Mesenchymal stem cell (in vitro differentiated cells and primary cell): ENCODE measurements around the gene SHH.

Experiments
- DNase-seq: peaks from one replicate; pipeline ENCODE4 v3.0.0-alpha.2; 2013
- H2AFZ ChIP-seq: one replicate; pipeline ENCODE4 v1.6.1; 2013; ENCODE audit warnings: low read depth, mild to moderate bottlenecking, control low read depth, inconsistent platforms, low read length, moderate library complexity
- H2AK5ac ChIP-seq: 2 replicates; pipeline ENCODE4 v1.6.1; 2013; ENCODE audit warnings: low read length, moderate library complexity, mild to moderate bottlenecking, inconsistent platforms; ENCODE audit not compliant: severe bottlenecking
- H2BK120ac ChIP-seq: one replicate; pipeline ENCODE4 v1.6.1; 2013; ENCODE audit warnings: low read depth, mild to moderate bottlenecking, inconsistent platforms, low read length, moderate library complexity
- H2BK12ac ChIP-seq, 2 experiments: one replicate each; pipeline ENCODE4 v1.6.1; 2013; ENCODE audit warnings: inconsistent platforms in 2 of 2, low read length in 2 of 2, mild to moderate bottlenecking in 2 of 2, moderate library complexity in 2 of 2, control low read depth in 1 of 2
- H2BK15ac ChIP-seq: one replicate; pipeline ENCODE4 v1.6.1; 2013; ENCODE audit warnings: mild to moderate bottlenecking, low read depth, inconsistent platforms; ENCODE audit not compliant: poor library complexity, severe bottlenecking
- H2BK5ac ChIP-seq: 2 replicates; pipeline ENCODE4 v1.6.1; 2013; ENCODE audit warnings: low read depth, mild to moderate bottlenecking, low read length, control low read depth, inconsistent platforms; ENCODE audit not compliant: poor library complexity, severe bottlenecking
- H3K14ac ChIP-seq, 2 experiments: one replicate each; pipeline ENCODE4 v1.6.1; 2013; ENCODE audit warnings: inconsistent platforms in 2 of 2, low read length in 2 of 2, control low read depth in 1 of 2, mild to moderate bottlenecking in 1 of 2, moderate library complexity in 1 of 2
- H3K18ac ChIP-seq, 2 experiments: one replicate each; pipeline ENCODE4 v1.6.1; 2013; ENCODE audit warnings: inconsistent platforms in 2 of 2, low read length in 2 of 2, control low read depth in 1 of 2, low read depth in 1 of 2, mild to moderate bottlenecking in 1 of 2
- H3K23ac ChIP-seq, 2 experiments: one replicate each; pipeline ENCODE4 v1.6.1; 2013; ENCODE audit warnings: inconsistent platforms in 2 of 2, low read length in 2 of 2, mild to moderate bottlenecking in 2 of 2, moderate library complexity in 2 of 2, control low read depth in 1 of 2
- H3K27ac ChIP-seq: 2 replicates; pipeline ENCODE4 v1.5.1; 2013; ENCODE audit warnings: mild to moderate bottlenecking, moderate library complexity, low read length, control low read depth, inconsistent platforms; ENCODE audit not compliant: poor library complexity, severe bottlenecking
- H3K27me3 ChIP-seq, 2 experiments: 2 replicates each; pipeline versions ENCODE4 v1.6.1 to v1.7.0; 2013; ENCODE audit warnings: low read length in 2 of 2, mild to moderate bottlenecking in 2 of 2, moderate library complexity in 2 of 2, control low read depth in 1 of 2, inconsistent platforms in 1 of 2; ENCODE audit not compliant: control insufficient read depth in 1 of 2, insufficient read depth in 1 of 2
- H3K36me3 ChIP-seq, 2 experiments: 2 replicates each; pipeline versions ENCODE4 v1.6.1 to v1.7.0; 2013; ENCODE audit warnings: low read length in 2 of 2, control low read depth in 1 of 2, inconsistent platforms in 1 of 2, low read depth in 1 of 2, mild to moderate bottlenecking in 1 of 2; ENCODE audit not compliant: insufficient read depth in 2 of 2, control insufficient read depth in 1 of 2
- H3K4ac ChIP-seq, 2 experiments: one replicate each; pipeline ENCODE4 v1.6.1; 2013; ENCODE audit warnings: inconsistent platforms in 2 of 2, low read length in 2 of 2, mild to moderate bottlenecking in 2 of 2, moderate library complexity in 2 of 2, control low read depth in 1 of 2, low read depth in 1 of 2
- H3K4me1 ChIP-seq: 2 replicates; pipeline ENCODE4 v1.6.1; 2013; ENCODE audit warnings: low read depth, low read length, control low read depth; ENCODE audit not compliant: control insufficient read depth, insufficient read depth
- H3K4me2 ChIP-seq: 2 replicates; pipeline ENCODE4 v1.6.1; 2013; ENCODE audit warnings: low read length, mild to moderate bottlenecking, inconsistent platforms; ENCODE audit not compliant: poor library complexity, severe bottlenecking
- H3K4me3 ChIP-seq, 2 experiments: 2 replicates each; pipeline versions ENCODE4 v1.5.1 to v1.7.0; 2013; ENCODE audit warnings: low read length in 2 of 2, mild to moderate bottlenecking in 2 of 2, control low read depth in 1 of 2, low read depth in 1 of 2; ENCODE audit not compliant: insufficient read depth in 1 of 2
- H3K79me1 ChIP-seq: replicated peaks from 2 replicates; pipeline ENCODE4 v1.6.1; 2013; ENCODE audit warnings: mild to moderate bottlenecking, control low read depth, low read length, inconsistent platforms; ENCODE audit not compliant: poor library complexity, severe bottlenecking
- H3K9ac ChIP-seq: 2 replicates; pipeline ENCODE4 v1.7.0; 2013; ENCODE audit warnings: mild to moderate bottlenecking, low read length, moderate library complexity
- H3K9me3 ChIP-seq: 2 replicates; pipeline ENCODE4 v1.7.0; 2013; ENCODE audit warnings: mild to moderate bottlenecking, low read length; ENCODE audit not compliant: control insufficient read depth
- H4K8ac ChIP-seq: one replicate; pipeline ENCODE4 v1.6.1; 2013; ENCODE audit warnings: inconsistent platforms, mild to moderate bottlenecking, low read length, moderate library complexity
- H4K91ac ChIP-seq: one replicate; pipeline ENCODE4 v1.6.1; 2013; ENCODE audit warnings: mild to moderate bottlenecking, low read length, inconsistent platforms
- WGBS: methylation state at CpG from one replicate; pipeline ENCODE4 v1.1.7; 2013; ENCODE audit warnings: mixed read lengths; 5-methylcytosine and 5-hydroxymethylcytosine counted together

Gene SHH

DNA sequence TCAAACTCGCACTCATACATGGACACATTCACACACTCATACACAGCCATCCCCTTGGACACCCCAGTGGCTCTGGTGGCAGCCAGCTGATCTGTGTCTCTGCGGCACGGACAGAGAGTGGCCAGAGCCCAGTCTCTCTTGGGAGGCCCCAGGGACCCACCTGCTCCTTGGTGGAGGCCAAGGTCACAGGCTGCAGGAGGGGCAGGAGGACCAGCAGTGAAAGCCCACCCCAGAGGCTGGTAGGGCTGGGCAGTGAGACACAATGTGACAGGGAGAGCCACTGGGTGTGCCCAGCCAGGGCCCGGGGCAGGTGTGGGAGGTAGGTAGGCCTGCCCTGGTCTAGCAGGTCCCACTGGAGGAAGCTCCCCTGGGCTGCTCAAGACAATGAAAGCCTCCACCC, 18.5 kb downstream of the SHH start:
- no peak overlapping the region for H2BK5ac ChIP-seq
- no peak overlapping the region for H2BK120ac ChIP-seq
- H2AFZ ChIP-seq, result no peak overlapping the region
- no peak overlapping the region for H2AK5ac ChIP-seq
- no peaks in the 10 kb centered on the region for H3K79me1 ChIP-seq
- H3K27me3 ChIP-seq, result peaks cover 10 to 27% of the 10 kb centered on the region in 2 experiments
- H4K8ac ChIP-seq, result no peak overlapping the region
- no peak overlapping the region for H2BK12ac ChIP-seq
- H3K9me3 ChIP-seq, result no peaks in the 10 kb centered on the region
- no peak overlapping the region for H4K91ac ChIP-seq
- no peak overlapping the region for H3K4me3 ChIP-seq
- no peak overlapping the region for H3K14ac ChIP-seq
- no peak overlapping the region for H3K18ac ChIP-seq
- 95% methylated on average over 4 of the region's 4 CpGs for WGBS
- no peak overlapping the region for H3K9ac ChIP-seq
- H3K27ac ChIP-seq, result no peak overlapping the region
- H3K4me2 ChIP-seq, result no peak overlapping the region
- H3K36me3 ChIP-seq, result no peaks in the 10 kb centered on the region
- no peak overlapping the region for H3K4ac ChIP-seq
- peaks cover 7% of the 10 kb centered on the region for H3K4me1 ChIP-seq
- DNase-seq, result no peak
- no peak overlapping the region for H3K23ac ChIP-seq
- no peak overlapping the region for H2BK15ac ChIP-seq

DNA sequence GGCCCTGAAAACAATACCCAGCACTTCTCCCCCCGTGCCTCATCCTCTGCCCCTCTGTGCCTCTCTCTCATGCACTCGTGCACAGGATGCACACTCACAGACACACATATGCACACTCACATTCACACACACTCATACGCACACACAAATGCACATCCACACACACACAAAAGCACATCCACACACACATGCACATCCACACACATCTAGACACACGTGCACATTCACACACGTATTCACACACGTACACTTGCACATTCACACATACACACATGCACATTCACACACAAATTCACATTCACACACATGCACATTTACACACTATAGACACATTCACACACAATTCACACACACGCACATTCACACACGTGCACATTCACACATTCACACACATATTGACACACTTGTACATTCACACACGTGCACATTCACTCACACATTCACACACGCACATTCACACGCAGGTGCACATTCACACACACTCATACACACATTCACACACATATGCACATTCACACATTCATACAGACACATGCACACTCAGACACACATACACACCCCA, 19.2 kb downstream of the SHH start:
- no peaks in the 10 kb centered on the region for H3K79me1 ChIP-seq
- WGBS, result 83% methylated on average over 11 of the region's 11 CpGs

DNA sequence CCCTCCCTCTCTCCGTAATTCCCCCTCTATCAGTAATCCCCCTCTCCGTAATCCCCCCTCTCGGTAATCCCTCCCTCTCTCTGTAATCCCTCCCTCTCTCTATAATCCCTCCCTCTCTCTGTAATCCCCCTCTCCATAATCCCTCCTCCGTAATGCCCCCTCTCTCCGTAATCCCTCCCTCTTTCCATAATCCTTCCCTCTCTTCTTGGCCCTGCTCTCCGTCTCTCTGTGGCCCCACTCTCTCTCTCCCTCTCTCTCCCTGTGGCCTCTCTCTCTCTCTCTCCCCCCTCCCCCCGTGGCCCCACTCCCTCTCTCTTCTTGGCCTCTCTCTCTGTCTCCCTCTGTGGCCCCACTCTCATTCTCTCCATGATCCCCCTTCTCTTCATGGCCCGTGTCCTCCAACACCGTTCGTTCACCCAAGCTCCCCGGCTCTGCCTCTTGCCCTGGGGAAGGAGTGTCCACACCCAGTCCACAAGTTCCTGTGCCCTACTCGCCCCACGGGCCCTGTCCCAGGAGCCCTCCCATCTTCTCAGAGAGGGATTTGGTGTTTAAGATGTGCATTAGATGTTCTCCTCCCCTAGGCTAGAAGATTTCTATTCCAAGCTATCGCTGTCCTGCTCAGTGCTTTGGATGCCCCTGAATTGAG, 19.8 kb downstream of the SHH start:
- Histone ChIP-seq H3K9ac (no peak overlapping the region), H3K18ac (no peak overlapping the region), H4K8ac (no peak overlapping the region), H3K14ac (no peak overlapping the region), H4K91ac (no peak overlapping the region), H3K79me1 (no peaks in the 10 kb centered on the region), H2BK15ac (no peak overlapping the region), H3K4me1 (peaks cover 15% of the 10 kb centered on the region), H3K23ac (no peak overlapping the region), H2AK5ac (no peak overlapping the region), H2BK120ac (no peak overlapping the region), H3K4me3 (no peak overlapping the region), H3K27me3 (peaks cover 10 to 17% of the 10 kb centered on the region in 2 experiments), H3K9me3 (no peaks in the 10 kb centered on the region), H3K27ac (no peak overlapping the region), H2BK12ac (no peak overlapping the region), H2BK5ac (no peak overlapping the region), H3K36me3 (no peaks in the 10 kb centered on the region), H3K4me2 (no peak overlapping the region), H2AFZ (no peak overlapping the region), H3K4ac (no peak overlapping the region)
- no peak for DNase-seq
- WGBS, result 92% methylated on average over 14 of the region's 14 CpGs

More for the DNA sequence above, 19.2 kb downstream of the SHH start:
- Histone ChIP-seq H2AFZ (no peak overlapping the region), H3K18ac (no peak overlapping the region), H2BK120ac (no peak overlapping the region), H2BK15ac (no peak overlapping the region), H3K36me3 (no peaks in the 10 kb centered on the region), H4K8ac (no peak overlapping the region), H3K9ac (no peak overlapping the region), H3K4me3 (no peak overlapping the region), H3K4ac (no peak overlapping the region), H3K27ac (no peak overlapping the region), H2BK5ac (no peak overlapping the region), H3K14ac (no peak overlapping the region), H3K4me2 (no peak overlapping the region), H2BK12ac (no peak overlapping the region), H2AK5ac (no peak overlapping the region), H3K23ac (no peak overlapping the region), H3K9me3 (no peaks in the 10 kb centered on the region), H3K4me1 (peaks cover 11% of the 10 kb centered on the region), H3K27me3 (peaks cover 10 to 22% of the 10 kb centered on the region in 2 experiments), H4K91ac (no peak overlapping the region)
- DNase-seq, result no peak

DNA sequence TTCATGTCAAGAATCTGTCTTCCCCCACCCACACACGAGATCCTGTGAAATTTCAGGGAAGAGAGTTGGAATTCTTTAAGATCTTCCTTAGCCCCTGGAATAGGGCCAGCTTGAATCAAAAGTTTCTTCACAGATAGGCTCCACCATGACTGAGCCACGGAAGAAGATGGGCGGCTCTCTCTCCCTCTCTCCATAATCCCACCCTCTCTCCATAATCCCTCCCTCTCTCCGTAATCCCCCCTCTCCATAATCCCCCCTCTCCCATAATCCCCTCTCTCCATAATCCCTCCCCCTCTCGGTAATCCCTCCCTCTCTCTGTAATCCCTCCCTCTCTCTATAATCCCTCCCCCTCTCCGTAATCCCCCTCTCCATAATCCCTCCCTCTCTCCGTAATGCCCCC, 20.4 kb downstream of the SHH start:
- H3K36me3 ChIP-seq, result no peaks in the 10 kb centered on the region
- H3K23ac ChIP-seq, result no peak overlapping the region
- H3K4me2 ChIP-seq, result no peak overlapping the region
- no peak overlapping the region for H3K4ac ChIP-seq
- no peak overlapping the region for H4K91ac ChIP-seq
- H2BK5ac ChIP-seq, result no peak overlapping the region
- no peak overlapping the region for H3K4me3 ChIP-seq
- no peak overlapping the region for H2BK12ac ChIP-seq
- H3K18ac ChIP-seq, result no peak overlapping the region
- peaks cover 21% of the 10 kb centered on the region for H3K4me1 ChIP-seq
- no peak for DNase-seq
- 76% methylated on average over 6 of the region's 7 CpGs for WGBS
- no peak overlapping the region for H2BK15ac ChIP-seq
- no peak overlapping the region for H3K27ac ChIP-seq
- no peaks in the 10 kb centered on the region for H3K79me1 ChIP-seq
- no peak overlapping the region for H3K14ac ChIP-seq
- no peak overlapping the region for H3K9ac ChIP-seq
- H3K9me3 ChIP-seq, result no peaks in the 10 kb centered on the region
- no peak overlapping the region for H4K8ac ChIP-seq
- no peak overlapping the region for H2AFZ ChIP-seq
- peaks cover 10 to 15% of the 10 kb centered on the region in 2 experiments for H3K27me3 ChIP-seq
- H2AK5ac ChIP-seq, result no peak overlapping the region
- H2BK120ac ChIP-seq, result no peak overlapping the region
